Upper lobe of left lung (tissue), 6 donors: Measurements from ENCODE around the gene CYB5R2. TPM values are rescaled to one million over a fixed set of nuclear protein-coding genes. Genes with fewer than 3 reads are reported as not detected.

Experiments
- ATAC-seq, 2 donors: fragments of 200-7000 bp; cut with Tn5 transposase; one replicate each; pipeline ENCODE4 v1.9.1; 2022; ENCODE audit warnings: mild to moderate bottlenecking in 2 of 2, moderate library complexity in 2 of 2; ENCODE audit not compliant: low FRiP score in 2 of 2
- DNase-seq, 2 donors: peaks; one replicate each; pipeline ENCODE4 v3.0.0-alpha.2; 2019 to 2020
- H3K27ac ChIP-seq, 4 donors: fragments of 200-600 bp; sonication (generic); one replicate each; pipeline ENCODE4 v1.5.1; 2016 to 2019
- H3K27me3 ChIP-seq, 4 donors: fragments of 200-600 bp; sonication (generic); one replicate each; pipeline ENCODE4 v1.5.1; 2017 to 2019
- H3K36me3 ChIP-seq, 4 donors: fragments of 200-600 bp; sonication (generic); one replicate each; pipeline ENCODE4 v1.5.1; 2016 to 2019
- H3K4me1 ChIP-seq, 4 donors: fragments of 200-600 bp; sonication (generic); one replicate each; pipeline ENCODE4 v1.5.1; 2018 to 2019
- H3K4me3 ChIP-seq, 4 donors: fragments of 200-600 bp; sonication (generic); one replicate each; pipeline ENCODE4 v1.5.1; 2017 to 2019; ENCODE audit warnings: mild to moderate bottlenecking in 2 of 4, moderate library complexity in 1 of 4
- H3K9me3 ChIP-seq, 4 donors: fragments of 200-600 bp; sonication (generic); one replicate each; pipeline ENCODE4 v1.5.1; 2018 to 2019
- EP300 ChIP-seq, 4 donors: sonication (generic); formaldehyde crosslinking; IDR thresholded peaks; one replicate each; pipeline ENCODE4 v1.5.1; 2017; ENCODE audit warnings: antibody characterized with exemption in 4 of 4, control low read depth in 2 of 4
- POLR2A ChIP-seq, 4 donors: fragments of 450-650 bp; IDR thresholded peaks; one replicate each; pipeline ENCODE4 v1.5.1; 2016 to 2017; ENCODE audit warnings: antibody characterized with exemption in 4 of 4, mild to moderate bottlenecking in 2 of 4
- POLR2AphosphoS5 ChIP-seq, 2 donors: sonication (generic); formaldehyde crosslinking; IDR thresholded peaks; one replicate each; pipeline ENCODE4 v1.5.1; 2017; ENCODE audit warnings: antibody characterized with exemption in 2 of 2
- WGBS, 2 donors: methylation state at CpG; one replicate each; pipeline ENCODE4 v1.1.5; 2017 to 2018; 5-methylcytosine and 5-hydroxymethylcytosine counted together
- total RNA-seq, 6 donors: library from RNA; depleted of rRNA in 4 of 6; stranded (reverse); fragments of >200 nt in 4 of 6; gene quantifications; one replicate each; pipeline versions ENCODE4 v1.1.0 to v1.2.1, GENCODE V29; 2016 to 2021
- TF ChIP-seq, protein P1 (sequence below), 6 experiments: fragments of 450-650 bp in 4 of 6; fragments of 200-600 bp in 2 of 6; sonication (generic) in 2 of 6; IDR thresholded peaks; one replicate each; pipeline ENCODE4 v1.5.1; 2016 to 2019; ENCODE audit warnings: antibody characterized with exemption in 6 of 6
- donor health status: DM: no; HTN: no; CAD: no; lungs with moderate emphysema.
- donor health status: DM: no; HTN: yes; CAD: no; lungs with severe emphysema.

CYB5R2 gene
- total RNA-seq, 6 donors from 2014 or later, result 8.3 to 58.7 (median 10.6) TPM

DNA sequence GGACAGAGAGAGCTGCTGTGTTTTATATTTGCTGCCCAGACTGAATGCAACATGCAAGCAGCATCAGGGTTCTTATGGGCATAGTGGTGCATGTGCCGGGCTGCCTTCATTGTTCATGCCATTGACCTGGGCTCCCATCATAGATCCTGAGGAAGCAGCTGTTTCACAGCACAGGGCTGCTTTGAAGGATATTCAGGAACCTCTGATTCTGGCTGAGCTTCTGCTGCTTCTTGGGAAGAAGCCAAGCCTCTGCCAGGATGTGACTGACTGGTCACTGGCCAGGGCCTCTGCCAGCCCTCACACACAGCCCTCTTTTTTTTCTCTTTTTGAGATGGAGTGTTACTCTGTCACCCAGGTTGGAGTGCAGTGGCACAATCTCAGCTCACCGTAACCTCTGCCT, 43.3 kb downstream of the CYB5R2 start:
- H3K9me3 ChIP-seq, result no peaks in the 10 kb centered on the region
- H3K27ac ChIP-seq, result no peak overlapping the region
- TF ChIP-seq, protein P1, sequence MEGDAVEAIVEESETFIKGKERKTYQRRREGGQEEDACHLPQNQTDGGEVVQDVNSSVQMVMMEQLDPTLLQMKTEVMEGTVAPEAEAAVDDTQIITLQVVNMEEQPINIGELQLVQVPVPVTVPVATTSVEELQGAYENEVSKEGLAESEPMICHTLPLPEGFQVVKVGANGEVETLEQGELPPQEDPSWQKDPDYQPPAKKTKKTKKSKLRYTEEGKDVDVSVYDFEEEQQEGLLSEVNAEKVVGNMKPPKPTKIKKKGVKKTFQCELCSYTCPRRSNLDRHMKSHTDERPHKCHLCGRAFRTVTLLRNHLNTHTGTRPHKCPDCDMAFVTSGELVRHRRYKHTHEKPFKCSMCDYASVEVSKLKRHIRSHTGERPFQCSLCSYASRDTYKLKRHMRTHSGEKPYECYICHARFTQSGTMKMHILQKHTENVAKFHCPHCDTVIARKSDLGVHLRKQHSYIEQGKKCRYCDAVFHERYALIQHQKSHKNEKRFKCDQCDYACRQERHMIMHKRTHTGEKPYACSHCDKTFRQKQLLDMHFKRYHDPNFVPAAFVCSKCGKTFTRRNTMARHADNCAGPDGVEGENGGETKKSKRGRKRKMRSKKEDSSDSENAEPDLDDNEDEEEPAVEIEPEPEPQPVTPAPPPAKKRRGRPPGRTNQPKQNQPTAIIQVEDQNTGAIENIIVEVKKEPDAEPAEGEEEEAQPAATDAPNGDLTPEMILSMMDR (IDR thresholded peaks at IDR 0.05), result no peak
- no peak for TF ChIP-seq POLR2AphosphoS5 (IDR thresholded peaks at IDR 0.05)
- TF ChIP-seq EP300 (IDR thresholded peaks at IDR 0.05), result no peak
- no peak for TF ChIP-seq POLR2A (IDR thresholded peaks at IDR 0.05)
- H3K4me1 ChIP-seq, result no peaks in the 10 kb centered on the region
- ATAC-seq (no peak), DNase-seq (no peak)
- H3K4me3 ChIP-seq, result no peak overlapping the region
- H3K36me3 ChIP-seq, result peaks cover 4 to 75% (median 41%) of the 10 kb centered on the region in 4 donors
- 77 to 89% methylated on average over 2 of the region's 2 CpGs for WGBS, 2 donors
- no peaks in the 10 kb centered on the region for H3K27me3 ChIP-seq

DNA sequence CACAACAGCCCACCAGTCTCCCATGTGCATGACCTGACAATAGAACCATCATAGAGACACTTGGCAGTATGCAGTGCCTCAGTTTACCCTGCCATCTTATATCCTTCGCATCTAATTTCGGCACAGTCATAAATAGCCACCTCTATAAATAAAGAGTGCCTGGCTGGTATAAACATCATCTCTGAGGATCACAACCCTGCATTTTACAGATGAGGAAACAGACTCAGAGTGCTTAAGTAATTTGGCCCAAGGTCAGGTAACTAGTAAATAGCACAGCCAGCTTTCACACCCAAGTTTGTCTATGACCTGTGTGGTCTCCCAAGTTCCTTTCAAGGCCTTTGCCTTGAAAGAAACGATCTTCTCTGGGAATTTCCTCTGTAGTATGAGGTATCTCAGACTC, 44.6 kb downstream of the CYB5R2 start:
- no peak overlapping the region for H3K4me3 ChIP-seq
- ATAC-seq (no peak), DNase-seq (no peak)
- H3K4me1 ChIP-seq, result no peaks in the 10 kb centered on the region
- WGBS, 2 donors, result 83 to 84% methylated on average over 3 of the region's 3 CpGs
- TF ChIP-seq EP300 (IDR thresholded peaks at IDR 0.05), result no peak
- no peak for TF ChIP-seq POLR2AphosphoS5 (IDR thresholded peaks at IDR 0.05)
- TF ChIP-seq, protein P1 (IDR thresholded peaks at IDR 0.05), result no peak
- no peak for TF ChIP-seq POLR2A (IDR thresholded peaks at IDR 0.05)
- peaks cover 0 to 65% (median 37%) of the 10 kb centered on the region in 4 donors for H3K36me3 ChIP-seq
- no peak overlapping the region for H3K27ac ChIP-seq
- no peaks in the 10 kb centered on the region for H3K9me3 ChIP-seq
- H3K27me3 ChIP-seq, result no peaks in the 10 kb centered on the region

DNA sequence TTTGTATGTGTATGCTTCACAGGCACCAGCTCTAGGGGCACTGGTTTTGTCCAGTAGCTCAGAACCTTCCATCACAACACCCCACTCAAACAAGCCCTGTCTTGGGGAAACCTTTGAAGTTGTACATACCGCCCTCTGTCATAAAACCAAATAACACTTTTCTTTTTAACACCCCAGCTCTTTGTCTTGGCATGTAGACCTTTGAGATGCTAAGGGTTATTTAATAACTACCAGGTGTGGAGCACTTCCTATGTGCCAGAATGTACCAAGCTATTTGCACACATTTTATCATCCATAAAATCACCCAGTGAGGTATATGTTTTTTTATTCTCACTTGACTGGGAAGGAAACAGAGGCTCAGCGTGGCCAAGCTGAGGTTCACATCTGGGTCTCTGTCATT, 50.6 kb downstream of the CYB5R2 start:
- Histone ChIP-seq H3K36me3 (peaks cover 0 to 41% (median 4%) of the 10 kb centered on the region in 4 donors), H3K4me3 (no peak overlapping the region), H3K9me3 (no peaks in the 10 kb centered on the region), H3K27ac (no peak overlapping the region), H3K4me1 (no peaks in the 10 kb centered on the region), H3K27me3 (no peaks in the 10 kb centered on the region)
- WGBS, 2 donors, result 93 to 95% methylated on average over 2 of the region's 2 CpGs
- ATAC-seq (no peak), DNase-seq (no peak)
- TF ChIP-seq EP300 (IDR thresholded peaks at IDR 0.05) (no peak), POLR2AphosphoS5 (IDR thresholded peaks at IDR 0.05) (no peak), POLR2A (IDR thresholded peaks at IDR 0.05) (no peak)
- TF ChIP-seq, protein P1 (IDR thresholded peaks at IDR 0.05), result no peak

DNA sequence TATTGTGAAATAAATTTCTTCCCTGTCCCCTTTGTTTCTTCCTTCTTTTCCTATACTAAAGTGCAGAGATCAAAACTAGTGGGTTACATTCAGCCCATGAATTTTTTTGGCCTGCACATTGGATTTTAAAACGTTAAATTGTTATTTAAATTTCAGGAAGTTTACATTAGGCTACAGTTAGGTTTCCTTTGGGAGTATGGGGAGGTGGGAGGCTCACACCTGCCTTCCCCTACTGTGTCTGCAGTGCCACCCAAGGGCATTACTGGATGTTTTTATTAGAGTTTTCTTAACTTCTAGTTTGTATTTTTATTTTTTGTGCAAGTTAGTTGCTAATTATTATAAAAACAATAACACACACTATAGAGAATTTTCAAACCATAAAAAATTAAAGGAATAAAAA, 51.7 kb downstream of the CYB5R2 start:
- Histone ChIP-seq H3K9me3 (no peaks in the 10 kb centered on the region), H3K4me1 (no peaks in the 10 kb centered on the region), H3K27ac (no peak overlapping the region), H3K27me3 (no peaks in the 10 kb centered on the region), H3K4me3 (no peak overlapping the region), H3K36me3 (peaks cover 0 to 38% (median 2%) of the 10 kb centered on the region in 4 donors)
- no peak for ATAC-seq
- DNase-seq, result no peak
- WGBS, 2 donors, result 9 to 16% methylated on average over 1 of the region's 1 CpG
- TF ChIP-seq POLR2A (IDR thresholded peaks at IDR 0.05), result no peak
- no peak for TF ChIP-seq POLR2AphosphoS5 (IDR thresholded peaks at IDR 0.05)
- no peak for TF ChIP-seq EP300 (IDR thresholded peaks at IDR 0.05)
- TF ChIP-seq, protein P1 (IDR thresholded peaks at IDR 0.05), result no peak

DNA sequence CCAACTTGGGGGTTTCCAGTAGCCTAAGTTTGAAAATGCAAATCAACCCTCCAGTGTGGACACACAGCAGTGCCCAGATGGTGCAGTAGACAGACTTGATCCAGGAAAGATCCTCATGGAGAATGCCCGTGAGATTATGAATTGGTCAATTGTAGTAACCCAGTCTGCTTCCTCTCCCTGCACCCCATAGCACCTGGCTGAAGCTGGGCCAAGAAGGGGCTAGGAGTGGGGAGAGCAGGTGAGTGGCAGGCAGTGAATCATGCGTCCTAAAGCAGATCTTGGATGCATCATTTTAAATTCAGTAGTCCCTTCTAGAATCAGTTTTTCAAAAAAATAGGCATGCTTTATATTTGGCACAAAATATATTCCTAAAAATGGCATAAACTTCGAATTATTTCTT, 52.2 kb downstream of the CYB5R2 start:
- WGBS, 2 donors, result 77 to 78% methylated on average over 3 of the region's 3 CpGs
- H3K4me3 ChIP-seq, result no peak overlapping the region
- H3K27ac ChIP-seq, result no peak overlapping the region
- DNase-seq (no peak), ATAC-seq (no peak)
- peaks cover 0 to 34% (median 2%) of the 10 kb centered on the region in 4 donors for H3K36me3 ChIP-seq
- H3K27me3 ChIP-seq, result no peaks in the 10 kb centered on the region
- no peaks in the 10 kb centered on the region for H3K9me3 ChIP-seq
- TF ChIP-seq, protein P1 (IDR thresholded peaks at IDR 0.05), result no peak
- TF ChIP-seq POLR2AphosphoS5 (IDR thresholded peaks at IDR 0.05) (no peak), EP300 (IDR thresholded peaks at IDR 0.05) (no peak)
- no peaks in the 10 kb centered on the region for H3K4me1 ChIP-seq
